HFFc6 (cell line): ENCODE measurements around the gene HOXA13. TPM values are rescaled to one million over a fixed set of nuclear protein-coding genes. Genes with fewer than 3 reads are reported as not detected.
A peak's percentile ranks its signal among the peaks of the same experiment; 100 is the strongest.

Source experiments
- DNase-seq: peaks from one replicate; pipeline ENCODE4 v3.0.0-alpha.2; 2018
- H3K27ac Mint-ChIP-seq: 2 replicates; pipeline ENCODE4 v1.8.0; 2020; ENCODE audit warnings: mild to moderate bottlenecking, mixed read lengths
- H3K27me3 Mint-ChIP-seq: 2 replicates; pipeline ENCODE4 v1.8.0; 2021; ENCODE audit warnings: mild to moderate bottlenecking, moderate library complexity, mixed read lengths; ENCODE audit not compliant: insufficient read depth
- H3K36me3 Mint-ChIP-seq: 2 replicates; pipeline ENCODE4 v1.8.0; 2021; ENCODE audit warnings: low read depth, mixed read lengths
- H3K4me1 Mint-ChIP-seq: 2 replicates; pipeline ENCODE4 v1.8.0; 2020; ENCODE audit warnings: low read depth, mixed read lengths
- H3K4me3 Mint-ChIP-seq: 2 replicates; pipeline ENCODE4 v1.8.0; 2020; ENCODE audit warnings: mild to moderate bottlenecking, moderate library complexity, mixed read lengths
- H3K9me3 Mint-ChIP-seq: 2 replicates; pipeline ENCODE4 v1.8.0; 2020; ENCODE audit warnings: mild to moderate bottlenecking, mixed read lengths
- total RNA-seq, 6 experiments: library from RNA; stranded (reverse); fragmentation: NEBNext Ultra II Directional; extraction: Animal tissue kit (Norgen Biotek cat#: 25700); gene quantifications; 2 replicates in 1 of 6; 3 replicates in 5 of 6; pipeline ENCODE4 v1.2.3, GENCODE V29; 2021
- TF ChIP-seq, protein P1 (sequence below): fragments of 200-600 bp; sonication (generic); IDR thresholded peaks from 2 replicates; pipeline ENCODE4 v1.5.0; 2021; ENCODE audit warnings: antibody characterized with exemption, mild to moderate bottlenecking

The HOXA13 gene
- total RNA-seq, 6 experiments from 2014 or later = 11.1 to 16.0 (median 13.1) TPM

DNA sequence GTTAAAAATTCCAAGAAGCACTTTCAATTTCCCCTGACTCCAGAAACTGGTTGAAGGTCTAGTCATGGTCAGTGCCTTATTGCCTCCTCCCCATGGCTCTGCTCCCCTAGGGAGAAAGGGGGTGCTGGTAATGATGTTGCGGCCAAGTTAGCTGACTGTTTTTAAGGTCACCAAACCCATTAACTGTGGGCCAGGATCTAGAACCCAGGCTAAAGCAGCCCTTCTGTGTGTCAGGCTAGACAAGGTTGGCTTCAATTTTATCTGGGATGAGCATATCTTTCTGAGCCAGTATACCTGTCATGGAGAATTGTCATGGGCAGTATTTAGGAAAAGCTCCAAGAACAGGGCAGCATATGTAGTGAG lies 11.2 kb upstream of the HOXA13 start:
- no peaks in the 10 kb centered on the region for H3K9me3 Mint-ChIP-seq

DNA sequence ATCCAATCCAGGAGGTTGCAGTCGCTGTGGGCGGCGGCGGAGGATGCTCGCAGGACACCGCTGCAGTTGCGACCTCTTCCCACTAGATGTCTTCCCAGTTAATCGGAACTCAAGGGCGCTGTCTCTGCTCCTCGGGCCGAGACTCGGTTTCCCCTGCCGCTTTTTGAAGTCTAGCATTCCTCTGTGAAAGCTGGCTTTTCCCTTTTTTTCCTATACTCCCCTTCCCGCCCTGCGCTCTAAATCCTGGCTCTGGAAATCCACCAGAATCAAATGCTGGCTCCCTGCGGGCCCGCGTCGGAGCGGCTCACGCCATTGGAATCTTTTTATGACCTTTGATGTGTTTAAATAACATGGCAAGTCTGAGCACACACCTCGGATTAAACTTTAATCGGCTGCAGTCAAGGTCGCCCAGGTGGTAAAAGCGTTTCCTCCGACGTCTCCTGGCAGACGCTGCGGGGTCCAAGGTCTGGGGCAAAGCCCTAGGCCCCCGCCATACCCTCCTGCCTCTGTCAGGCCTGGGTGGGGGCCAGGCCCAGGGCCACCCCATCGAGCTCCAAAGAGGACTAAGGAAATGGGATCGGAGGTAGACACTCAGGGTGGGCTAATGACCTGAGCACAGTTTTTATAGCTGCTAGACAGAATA lies 10.7 kb upstream of the HOXA13 start:
- Mint-ChIP-seq H3K9me3 (no peaks in the 10 kb centered on the region), H3K27me3 (peaks cover 11% of the 10 kb centered on the region), H3K4me1 (peaks cover 14% of the 10 kb centered on the region), H3K27ac (no peak overlapping the region), H3K36me3 (no peaks in the 10 kb centered on the region), H3K4me3 (peak overlapping the region; percentile 84)
- DNase-seq = no peak
- TF ChIP-seq, protein P1, sequence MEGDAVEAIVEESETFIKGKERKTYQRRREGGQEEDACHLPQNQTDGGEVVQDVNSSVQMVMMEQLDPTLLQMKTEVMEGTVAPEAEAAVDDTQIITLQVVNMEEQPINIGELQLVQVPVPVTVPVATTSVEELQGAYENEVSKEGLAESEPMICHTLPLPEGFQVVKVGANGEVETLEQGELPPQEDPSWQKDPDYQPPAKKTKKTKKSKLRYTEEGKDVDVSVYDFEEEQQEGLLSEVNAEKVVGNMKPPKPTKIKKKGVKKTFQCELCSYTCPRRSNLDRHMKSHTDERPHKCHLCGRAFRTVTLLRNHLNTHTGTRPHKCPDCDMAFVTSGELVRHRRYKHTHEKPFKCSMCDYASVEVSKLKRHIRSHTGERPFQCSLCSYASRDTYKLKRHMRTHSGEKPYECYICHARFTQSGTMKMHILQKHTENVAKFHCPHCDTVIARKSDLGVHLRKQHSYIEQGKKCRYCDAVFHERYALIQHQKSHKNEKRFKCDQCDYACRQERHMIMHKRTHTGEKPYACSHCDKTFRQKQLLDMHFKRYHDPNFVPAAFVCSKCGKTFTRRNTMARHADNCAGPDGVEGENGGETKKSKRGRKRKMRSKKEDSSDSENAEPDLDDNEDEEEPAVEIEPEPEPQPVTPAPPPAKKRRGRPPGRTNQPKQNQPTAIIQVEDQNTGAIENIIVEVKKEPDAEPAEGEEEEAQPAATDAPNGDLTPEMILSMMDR = peak; percentile 88

More for the DNA sequence above, 11.2 kb upstream of the HOXA13 start:
- peaks cover 14% of the 10 kb centered on the region for H3K4me1 Mint-ChIP-seq
- no peaks in the 10 kb centered on the region for H3K36me3 Mint-ChIP-seq
- DNase-seq = no peak
- TF ChIP-seq, protein P1 = no peak
- H3K4me3 Mint-ChIP-seq = no peak overlapping the region
- peaks cover 8% of the 10 kb centered on the region for H3K27me3 Mint-ChIP-seq
- H3K27ac Mint-ChIP-seq = no peak overlapping the region

DNA sequence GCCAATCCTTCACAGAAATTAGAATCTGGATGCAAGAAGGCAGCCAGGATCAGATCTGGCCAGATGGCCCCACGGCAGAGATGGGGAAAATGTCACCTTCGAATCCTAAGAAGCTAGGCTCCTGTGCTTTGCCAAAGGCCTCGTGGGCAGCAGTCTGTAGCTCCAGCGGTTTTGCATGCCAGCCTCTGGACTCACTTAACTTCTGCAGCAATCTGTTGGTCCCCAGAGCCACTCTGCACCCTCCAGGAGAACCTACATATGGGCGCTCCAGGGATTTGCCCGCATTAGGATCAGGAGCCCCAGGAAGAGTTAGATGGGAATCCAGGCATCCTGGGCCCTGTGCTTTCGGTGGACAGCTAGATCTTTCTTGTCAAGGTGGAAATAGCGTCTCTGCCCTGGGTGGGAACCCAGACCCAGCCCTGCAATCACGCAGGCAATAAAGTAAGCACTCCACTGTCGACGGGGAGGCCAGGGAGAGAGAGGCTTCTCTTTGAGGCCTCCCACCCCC lies 10.1 kb upstream of the HOXA13 start:
- no peaks in the 10 kb centered on the region for H3K9me3 Mint-ChIP-seq
- DNase-seq = no peak
- peaks cover 14% of the 10 kb centered on the region for H3K4me1 Mint-ChIP-seq
- TF ChIP-seq, protein P1 = no peak
- H3K27me3 Mint-ChIP-seq = peaks cover 11% of the 10 kb centered on the region
- H3K27ac Mint-ChIP-seq = no peak overlapping the region
- peak overlapping the region; percentile 84; the same call in 1 of the 2 replicates for H3K4me3 Mint-ChIP-seq
- no peaks in the 10 kb centered on the region for H3K36me3 Mint-ChIP-seq

DNA sequence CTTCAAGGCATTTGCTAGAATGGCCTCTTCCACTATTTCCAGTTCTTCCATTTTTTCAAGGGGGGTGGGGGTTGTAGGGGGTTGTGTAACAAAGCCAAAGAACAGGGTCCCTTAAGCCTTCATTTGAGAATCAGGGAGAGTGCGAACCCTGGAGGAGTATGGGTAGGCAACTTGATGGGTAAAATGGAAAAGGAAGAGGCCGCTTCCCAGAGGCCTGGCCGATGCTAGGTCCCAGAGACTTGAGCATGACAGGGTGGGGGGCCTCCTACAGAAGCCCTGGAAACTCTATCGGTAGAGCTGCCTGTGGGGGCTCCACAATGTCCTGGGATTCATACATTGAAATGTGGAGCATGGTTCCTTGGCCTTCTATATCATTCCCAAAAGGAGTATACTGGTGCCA lies 9.1 kb upstream of the HOXA13 start:
- TF ChIP-seq, protein P1 = no peak
- Mint-ChIP-seq H3K4me1 (peaks cover 8% of the 10 kb centered on the region), H3K36me3 (no peaks in the 10 kb centered on the region), H3K4me3 (no peak overlapping the region), H3K27me3 (peaks cover 8% of the 10 kb centered on the region), H3K9me3 (no peaks in the 10 kb centered on the region), H3K27ac (no peak overlapping the region)
- no peak for DNase-seq

DNA sequence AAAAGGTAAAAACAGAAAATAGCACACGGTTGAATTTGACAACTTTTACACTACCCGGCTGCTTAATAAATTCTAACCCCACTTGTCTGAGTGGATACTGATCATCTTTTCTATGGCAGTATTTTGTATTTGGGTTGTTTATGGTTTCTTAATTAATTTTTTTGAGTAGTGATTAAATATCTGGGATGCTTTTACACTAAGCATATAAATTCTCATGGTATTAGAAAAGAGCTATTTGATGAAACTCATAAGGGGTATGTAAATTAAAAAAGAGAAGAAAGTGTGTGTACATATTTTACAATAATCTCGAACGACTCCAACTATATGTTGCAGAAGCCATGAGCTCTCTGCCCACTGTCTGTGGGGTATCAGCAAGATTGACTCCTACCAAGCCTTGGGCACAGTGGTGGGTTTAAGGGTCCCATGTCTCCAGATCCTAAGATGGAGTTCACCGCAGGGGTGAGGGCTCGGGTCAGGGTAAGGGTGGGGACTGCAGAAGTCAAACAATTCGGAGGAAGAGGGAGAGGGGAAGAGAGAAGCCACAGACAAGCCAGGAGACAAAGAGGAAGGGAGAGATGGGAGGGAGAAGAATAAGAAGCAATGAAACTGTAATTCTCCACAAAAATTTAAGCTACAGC lies 7.6 kb upstream of the HOXA13 start:
- TF ChIP-seq, protein P1 = no peak
- H3K4me3 Mint-ChIP-seq = no peak overlapping the region
- H3K27me3 Mint-ChIP-seq = peaks cover 8% of the 10 kb centered on the region
- H3K36me3 Mint-ChIP-seq = no peaks in the 10 kb centered on the region
- no peak for DNase-seq
- H3K4me1 Mint-ChIP-seq = peaks cover 7% of the 10 kb centered on the region
- no peak overlapping the region for H3K27ac Mint-ChIP-seq
- H3K9me3 Mint-ChIP-seq = no peaks in the 10 kb centered on the region
